ENCODE measurements around the gene USP28. TPM values are rescaled to one million over a fixed set of nuclear protein-coding genes. Genes with fewer than 3 reads are reported as not detected.

USP28 gene
- total and polyA plus RNA-seq, 2 of the 8 experiments (the other 6 are each of a cell fraction or from before 2014, with no cell fraction given): 82.6 to 119 TPM

DNA sequence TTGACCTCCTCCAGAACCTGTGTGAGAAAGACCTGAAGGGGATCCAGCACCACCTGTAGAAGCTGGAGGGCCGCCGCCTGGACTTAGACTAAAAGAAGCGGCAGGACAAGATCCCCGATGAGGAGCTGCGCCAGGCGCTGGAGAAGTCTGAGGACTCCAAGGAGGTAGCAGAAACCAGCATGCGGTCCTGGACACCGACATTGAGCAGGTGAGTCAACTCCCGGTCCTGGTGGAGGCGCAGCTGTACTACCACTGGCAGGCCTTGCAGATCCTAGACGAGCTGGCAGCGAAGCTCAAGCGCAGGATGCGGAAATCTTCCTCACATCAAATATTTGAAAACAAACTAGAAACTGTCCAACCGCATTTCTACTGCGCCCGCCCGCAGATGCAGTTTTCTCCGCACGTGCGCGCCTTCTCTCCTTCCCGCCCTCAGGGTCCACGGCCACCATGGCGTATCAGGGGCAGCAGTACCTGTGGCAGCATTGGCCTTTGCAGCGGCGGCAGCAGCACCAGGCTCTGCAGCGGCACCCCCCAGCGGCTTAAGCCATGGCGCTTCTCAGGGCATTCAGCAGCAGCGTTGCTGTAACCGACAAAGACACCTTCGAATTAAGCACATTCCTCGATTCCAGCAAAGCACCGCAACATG is 85.6 kb downstream of the USP28 start:
- Histone ChIP-seq H2AK5ac (ENCODE audit: low read depth, low read length) (no peak overlapping the region), H3K27ac (ENCODE audit: low read depth, low read length) (no peak overlapping the region), H3K4ac (replicated peaks; ENCODE audit: insufficient read length, low read depth, low read length) (no peak overlapping the region), H3K14ac (ENCODE audit: insufficient read length) (no peak overlapping the region), H2AFZ (ENCODE audit: low read length) (no peak overlapping the region), H2BK120ac (replicated peaks; ENCODE audit: low read depth, low read length) (no peak overlapping the region), H3K56ac (replicated peaks; ENCODE audit: insufficient read length, low read depth, low read length) (no peak overlapping the region), H3K4me3 (ENCODE audit: extremely low read depth in 1 of 4, insufficient read depth in 2 of 4, low read depth in 3 of 4, low read length in 4 of 4) (no peak overlapping the region), H3K4me2 (ENCODE audit: insufficient read depth in 1 of 2, low read depth in 2 of 2, low read length in 2 of 2) (no peak overlapping the region), H2BK15ac (ENCODE audit: low read length) (no peak overlapping the region), H4K8ac (ENCODE audit: extremely low read depth, insufficient read depth, low read length) (no peak overlapping the region), H3K23me2 (ENCODE audit: low read depth, low read length) (no peaks in the 10 kb centered on the region), H4K5ac (ENCODE audit: insufficient read length, low read depth, low read length) (no peak overlapping the region), H3K9ac (replicated peaks in 1 of 4; ENCODE audit: extremely low read depth in 1 of 4, low read depth in 3 of 4, low read length in 3 of 4) (no peak overlapping the region), H3K4me1 (replicated peaks in 1 of 4; ENCODE audit: control insufficient read depth in 3 of 4, insufficient read depth in 4 of 4, low read length in 3 of 4) (no peaks in the 10 kb centered on the region), H3K36me3 (ENCODE audit: control insufficient read depth in 2 of 4, insufficient read depth in 4 of 4, low read length in 3 of 4) (no peaks in the 10 kb centered on the region), H4K20me1 (replicated peaks in 1 of 2; ENCODE audit: control insufficient read depth in 1 of 2, insufficient read depth in 2 of 2, low read length in 2 of 2) (no peaks in the 10 kb centered on the region), H2BK20ac (ENCODE audit: low read length) (no peak overlapping the region), H3K23ac (ENCODE audit: insufficient read length) (no peak overlapping the region), H2BK5ac (ENCODE audit: low read depth, low read length) (no peak overlapping the region), H3K79me2 (ENCODE audit: control insufficient read depth in 1 of 2, insufficient read depth in 2 of 2, low read length in 2 of 2) (no peaks in the 10 kb centered on the region), H2BK12ac (ENCODE audit: low read depth, low read length) (no peak overlapping the region; the same call in 1 of the 2 replicates), H3K9me3 (ENCODE audit: insufficient read depth in 2 of 2, low read depth in 1 of 2, low read length in 1 of 2) (no peaks in the 10 kb centered on the region), H4K91ac (replicated peaks; ENCODE audit: insufficient read length, low read length) (no peak overlapping the region), H3K79me1 (ENCODE audit: low read depth, low read length) (no peaks in the 10 kb centered on the region), H3K18ac (ENCODE audit: extremely low read depth, low read length) (no peak overlapping the region), H3K27me3 (replicated peaks in 1 of 4; ENCODE audit: control insufficient read depth in 3 of 4, extremely low read depth in 1 of 4, insufficient read depth in 3 of 4, low read length in 3 of 4) (no peaks in the 10 kb centered on the region)
- DNase-seq (ENCODE audit: low read depth in 1 of 2, low spot score in 2 of 2): no peak
- WGBS, 2 experiments (ENCODE audit: extremely low coverage in 1 of 2, insufficient coverage in 1 of 2, insufficient read length in 1 of 2, insufficient replicate concordance in 2 of 2, low coverage in 1 of 2, low lambda C conversion rate in 2 of 2, missing lambda C conversion rate in 1 of 2): 91% methylated on average over 26 of the region's 35 CpGs; no CpG with 5 or more reads in 1 of the 2 experiments
- ChIA-PET CTCF (ENCODE audit: partially characterized antibody) (interaction anchor here (1.1 to 1.5 kb wide), 2 partner anchors 9 to 17 kb away, joined by 3 to 5 read pairs; partner anchors contain the start of gene ZW10), POLR2A (ENCODE audit: partially characterized antibody) (interaction anchor here (0.6 kb wide), 1 partner anchor 100 kb away, joined by 3 read pairs; no protein-coding TSS in a partner anchor)
- FAIRE-seq: no peak
- TF ChIP-seq, protein P1, sequence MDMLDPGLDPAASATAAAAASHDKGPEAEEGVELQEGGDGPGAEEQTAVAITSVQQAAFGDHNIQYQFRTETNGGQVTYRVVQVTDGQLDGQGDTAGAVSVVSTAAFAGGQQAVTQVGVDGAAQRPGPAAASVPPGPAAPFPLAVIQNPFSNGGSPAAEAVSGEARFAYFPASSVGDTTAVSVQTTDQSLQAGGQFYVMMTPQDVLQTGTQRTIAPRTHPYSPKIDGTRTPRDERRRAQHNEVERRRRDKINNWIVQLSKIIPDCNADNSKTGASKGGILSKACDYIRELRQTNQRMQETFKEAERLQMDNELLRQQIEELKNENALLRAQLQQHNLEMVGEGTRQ (IDR thresholded peaks at IDR 0.05; ENCODE audit: low read length): no peak
- TF ChIP-seq NRF1 (IDR thresholded peaks at IDR 0.05; ENCODE audit: low read depth, low read length) (no peak), TAF1 (IDR thresholded peaks at IDR 0.05; ENCODE audit: low read depth, low read length) (no peak), TAF7 (optimal IDR thresholded peaks at IDR 0.05; ENCODE audit: borderline replicate concordance, low read depth, low read length) (no peak), KDM4A (IDR thresholded peaks at IDR 0.05; ENCODE audit: low read depth, low read length, severe bottlenecking) (no peak)

All from H1 (cell line).